Panc1 (cell line): ENCODE measurements around the gene SLC18B1. TPM values are rescaled to one million over a fixed set of nuclear protein-coding genes. Genes with fewer than 3 reads are reported as not detected.

Experiments used
- ATAC-seq: fragments of 200-7000 bp; cut with Tn5 transposase; 2 replicates; pipeline ENCODE4 v1.9.1; 2020; ENCODE audit warnings: mild to moderate bottlenecking, moderate library complexity
- Bru-seq: library from RNA; stranded (reverse); fragments of 400-500 nt; gene quantifications from one replicate; lab custom pipeline; 2021; lab: Mats Ljungman, UMichigan
- BruChase-seq, 2 experiments: library from RNA; stranded (reverse); fragments of 400-500 nt; gene quantifications; one replicate each; lab custom pipeline; 2021; lab: Mats Ljungman, UMichigan
- BruUV-seq: library from RNA; stranded (reverse); fragments of 400-500 nt; replicated peaks from 2 replicates; lab custom pipeline; 2021; lab: Mats Ljungman, UMichigan
- CTCF ChIA-PET: fragments of 300-600 bp; sonication (Branson Sonifier 250); formaldehyde crosslinking; loops from one replicate; lab custom pipeline; 2022; ENCODE audit warnings: antibody characterized with exemption; lab: Charles Lee
- POLR2A ChIA-PET: fragments of 300-600 bp; sonication (Branson Sonifier 250); formaldehyde crosslinking; loops from one replicate; lab custom pipeline; 2022; ENCODE audit warnings: antibody characterized with exemption; lab: Charles Lee
- DNase-seq: peaks from one replicate; pipeline ENCODE4 v3.0.0-alpha.2; 2010; ENCODE audit warnings: low read depth, low spot score
- H3K27ac ChIP-seq: 2 replicates; pipeline ENCODE4 v1.5.1; 2011; ENCODE audit warnings: mild to moderate bottlenecking, low read length, inconsistent platforms
- H3K27me3 ChIP-seq: fragments of 200-500 bp; sonication (Bioruptor generic); 2 replicates; pipeline ENCODE4 v1.6.0; 2014; ENCODE audit warnings: low read length, inconsistent platforms; ENCODE audit not compliant: control insufficient read depth, insufficient read depth
- H3K36me3 ChIP-seq: fragments of 200-500 bp; sonication (Bioruptor generic); 2 replicates; pipeline ENCODE4 v1.5.1; 2014; ENCODE audit warnings: inconsistent platforms, mild to moderate bottlenecking, low read length, moderate library complexity; ENCODE audit not compliant: control insufficient read depth, insufficient read depth
- H3K4me1 ChIP-seq: 2 replicates; pipeline ENCODE4 v1.5.1; 2011; ENCODE audit warnings: inconsistent platforms, mild to moderate bottlenecking, low read length, moderate library complexity; ENCODE audit not compliant: control insufficient read depth, insufficient read depth
- H3K4me3 ChIP-seq, 2 experiments: 2 replicates each; pipeline ENCODE4 v1.5.1; 2011 to 2012; ENCODE audit warnings: low read depth in 2 of 2, low read length in 2 of 2, mild to moderate bottlenecking in 2 of 2, inconsistent platforms in 1 of 2, moderate library complexity in 1 of 2
- H3K9me3 ChIP-seq: fragments of 200-500 bp; sonication (Bioruptor generic); 2 replicates; pipeline ENCODE4 v1.5.1; 2014; ENCODE audit warnings: low read depth, mild to moderate bottlenecking, inconsistent platforms, low read length, moderate library complexity; ENCODE audit not compliant: control insufficient read depth, insufficient read depth
- CTCF ChIP-seq: fragments of 450-650 bp; IDR thresholded peaks from 2 replicates; pipeline ENCODE4 v1.5.1; 2017; ENCODE audit warnings: mild to moderate bottlenecking
- POLR2AphosphoS5 ChIP-seq: IDR thresholded peaks from 2 replicates; pipeline ENCODE4 v1.6.1; 2012; ENCODE audit warnings: mild to moderate bottlenecking, low read depth, low read length, moderate library complexity
- REST ChIP-seq, 2 experiments: IDR thresholded peaks; 2 replicates each; pipeline ENCODE4 v1.6.1; 2011 to 2012; ENCODE audit warnings: low read depth in 2 of 2, control low read depth in 1 of 2, low read length in 1 of 2, mild to moderate bottlenecking in 1 of 2, moderate library complexity in 1 of 2; ENCODE audit not compliant: insufficient read depth in 1 of 2
- SIN3A ChIP-seq: IDR thresholded peaks from 2 replicates; pipeline ENCODE4 v1.6.1; 2012; ENCODE audit warnings: low read depth, mild to moderate bottlenecking, low read length, moderate library complexity, borderline replicate concordance; ENCODE audit not compliant: insufficient read depth
- TCF7L2 ChIP-seq: IDR thresholded peaks from 2 replicates; pipeline ENCODE4 v1.6.1; 2011; ENCODE audit warnings: mild to moderate bottlenecking, low read depth, low read length, inconsistent platforms
- in situ Hi-C: cut with HindIII; loops from 2 replicates; pipeline ENCODE4 v1.10.0; 2016; ENCODE audit warnings: low sequenced_read_pairs, low pct_unique_long_range_greater_than_20kb
- intact Hi-C: fragments of 100-400 bp; cut with micrococcal nuclease; formaldehyde crosslinking; loops from one replicate; pipeline ENCODE4 v1.10.0; 2022; ENCODE audit not compliant: unreplicated experiment
- long read RNA-seq: library from polyadenylated mRNA; unstranded; transcript quantifications from one replicate; pipeline ENCODE4 v2.0.0, GENCODE V29; 2021; ENCODE audit not compliant: unreplicated experiment
- polyA plus RNA-seq: library from polyadenylated mRNA; unstranded; fragments of >200 nt; gene quantifications from one replicate; pipeline ENCODE4 v1.2.1, GENCODE V29; 2012; ENCODE audit warnings: missing spikeins; ENCODE audit not compliant: insufficient read length
- total RNA-seq: library from RNA; stranded (reverse); gene quantifications from one replicate; pipeline ENCODE4 v1.2.1, GENCODE V29; 2021; ENCODE audit not compliant: unreplicated experiment

Gene SLC18B1
- total RNA-seq (0.67 TPM), Bru-seq, nascent RNA (percentile 22 among the genes with signal in this experiment), BruChase-seq, experiment 1, labeled RNA remaining after a 2-hour chase (percentile 21 among the genes with signal in this experiment), BruChase-seq, experiment 2, labeled RNA remaining after a 6-hour chase (percentile 27 among the genes with signal in this experiment)
- polyA plus RNA-seq: 0.51 TPM
- long read RNA-seq: 0 reads

DNA sequence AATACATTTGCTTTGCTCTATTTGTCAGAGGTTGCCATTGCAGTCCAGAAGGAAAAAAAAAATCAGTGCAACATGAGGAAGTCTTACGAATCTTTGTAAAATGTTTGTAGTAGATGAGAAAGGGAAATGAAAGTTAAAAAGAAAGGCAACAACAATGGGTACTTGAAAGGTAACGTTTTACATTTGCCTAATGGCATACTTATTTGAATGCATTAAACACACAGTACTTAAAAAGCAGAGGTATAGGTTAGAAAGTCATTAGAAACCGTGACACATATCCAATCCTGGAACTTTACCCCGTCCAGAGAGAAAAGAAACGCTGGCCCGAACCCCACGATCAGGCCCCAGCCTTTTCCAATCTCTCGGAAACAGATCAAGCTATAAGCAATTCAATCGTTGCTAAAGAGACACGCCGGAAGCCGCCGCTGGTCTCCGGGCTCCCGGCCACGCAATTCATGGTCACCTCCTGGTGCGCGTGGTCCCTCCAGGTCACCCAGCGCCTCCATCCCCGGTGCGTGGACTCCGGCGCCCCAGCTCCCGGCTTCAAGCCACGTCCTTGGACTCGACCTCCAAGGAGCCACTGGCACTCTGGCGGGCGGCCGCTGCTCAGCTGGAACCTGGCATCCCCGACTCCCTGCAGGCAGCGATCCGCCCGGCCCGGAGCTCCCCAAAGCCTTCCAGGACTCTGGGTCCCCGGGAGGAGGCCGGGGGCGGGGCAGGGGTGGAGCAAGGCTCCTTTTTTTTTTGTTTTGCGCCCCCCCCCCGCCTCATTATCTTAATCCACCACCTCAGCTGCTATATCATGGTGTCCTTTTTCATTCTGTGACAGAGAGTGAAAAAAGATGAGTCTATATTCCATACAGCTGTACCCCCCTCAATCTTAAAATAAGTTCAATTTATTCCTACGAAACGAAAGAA is at the start of gene SLC18B1:
Gene SLC18B1 (minus strand): TSS at position 687 of the 918 bp plus-strand sequence. CDS start 181 bp downstream, at position 506.
- no peaks in the 10 kb centered on the region for H3K9me3 ChIP-seq
- TF ChIP-seq REST (IDR thresholded peaks at IDR 0.05; ENCODE audit: insufficient read depth in 1 of 2, low read depth in 2 of 2, low read length in 1 of 2): no peak
- ATAC-seq (peak; percentile 79), DNase-seq (no peak)
- BruUV-seq: no TSS peak
- POLR2A ChIA-PET: no interaction called here
- H3K4me3 ChIP-seq: peak within 1 kb of the TSS; percentile 53 to 66
- CTCF ChIA-PET: interaction anchor here (0.5 to 1.4 kb wide), 6 partner anchors 14 to 1077 kb away, joined by 3 to 8 read pairs (median 4); no protein-coding TSS in a partner anchor
- intact Hi-C loops: loop anchor here (5.0 kb wide), 1 partner anchor 266 kb away; no protein-coding TSS in a partner anchor
- H3K36me3 ChIP-seq: no peaks in the 10 kb centered on the region; the same call in 1 of the 2 replicates
- no peak within 1 kb of the TSS for H3K27ac ChIP-seq
- in situ Hi-C loops: no loop called here
- no peaks in the 10 kb centered on the region for H3K27me3 ChIP-seq
- H3K4me1 ChIP-seq: peaks cover 4% of the 10 kb centered on the region; the same call in 1 of the 2 replicates

- no peak overlapping the region for H3K4me3 ChIP-seq
- no peaks in the 10 kb centered on the region for H3K36me3 ChIP-seq
- intact Hi-C loops (loop anchor here (10.0 kb wide), 1 partner anchor 1071 kb away; no protein-coding TSS in a partner anchor), in situ Hi-C loops (no loop called here)
- ChIA-PET POLR2A (no interaction called here), CTCF (interaction anchor here (0.6 kb wide), 1 partner anchor 682 kb away, joined by 3 read pairs; no protein-coding TSS in a partner anchor)
- no peaks in the 10 kb centered on the region for H3K4me1 ChIP-seq
- TF ChIP-seq SIN3A: no peak
- H3K9me3 ChIP-seq: no peaks in the 10 kb centered on the region
- no peak overlapping the region for H3K27ac ChIP-seq
- DNase-seq: no peak
- ATAC-seq: no peak
- BruUV-seq: no TSS peak
- H3K27me3 ChIP-seq: 0 out of 2 replicates have a peak, but pooled peaks cover 2% of the 10 kb centered on the region
Observed at GRCh38 chr6:132843316-132844035, 45.0 kb upstream of the SLC18B1 start.

- no peak for ATAC-seq
- 0 out of 2 replicates have a peak, but pooled peaks cover 2% of the 10 kb centered on the region for H3K27me3 ChIP-seq
- no peak overlapping the region for H3K27ac ChIP-seq
- no peak for DNase-seq
- H3K36me3 ChIP-seq: no peaks in the 10 kb centered on the region
- ChIA-PET POLR2A (interaction anchor here (0.6 kb wide), 1 partner anchor 29 kb away, joined by 9 read pairs; no protein-coding TSS in a partner anchor), CTCF (no interaction called here)
- BruUV-seq: no TSS peak
- H3K9me3 ChIP-seq: no peaks in the 10 kb centered on the region
- no peaks in the 10 kb centered on the region for H3K4me1 ChIP-seq
- intact Hi-C loops: loop anchor here (10.0 kb wide), 1 partner anchor 1073 kb away; no protein-coding TSS in a partner anchor
- in situ Hi-C loops: no loop called here
- no peak overlapping the region for H3K4me3 ChIP-seq
- TF ChIP-seq TCF7L2 (no peak), CTCF (no peak), POLR2AphosphoS5 (no peak)
Observed at GRCh38 chr6:132841966-132842365, 43.5 kb upstream of the SLC18B1 start.
